K562 (cell line): ENCODE data around the gene PSD2. TPM values are rescaled to one million over a fixed set of nuclear protein-coding genes. Genes with fewer than 3 reads are reported as not detected.

ENCODE experiments used
- ATAC-seq: fragments of 200-7000 bp; cut with Tn5 transposase; 3 replicates; pipeline ENCODE4 v1.9.1; 2020; ENCODE audit warnings: moderate library complexity
- BruUV-seq: library from RNA; stranded (reverse); fragments of 400-500 nt; replicated peaks from 2 replicates; lab custom pipeline; 2021; lab: Mats Ljungman, UMichigan
- CTCF ChIA-PET: fragments of 300-600 bp; formaldehyde crosslinking; extraction: SDS; loops from one replicate; lab custom pipeline; 2021; ENCODE audit warnings: low intra/inter-chr PET ratio; lab: Yijun Ruan, JAX
- POLR2A ChIA-PET: fragments of 300-600, 350-650 bp; sonication (Branson Sonifier 250); formaldehyde crosslinking; extraction: SDS; loops from one replicate; lab custom pipeline; 2021; ENCODE audit warnings: antibody characterized with exemption, inconsistent platforms; lab: Yijun Ruan, JAX
- DNase-seq, 4 experiments: peaks; one replicate each; pipeline versions ENCODE4 v3.0.0 to v3.0.0-alpha.2; 2011 to 2018; ENCODE audit warnings: low spot score in 3 of 4, mixed read lengths in 3 of 4; ENCODE audit errors: extremely low read depth in 1 of 4
- FAIRE-seq: peaks from 2 replicates; lab custom pipeline; 2011; peaks lifted over from hg19 to GRCh38; lab: Jason Lieb, UNC
- H2AFZ ChIP-seq: 2 replicates; pipeline ENCODE4 v1.6.0; 2011; ENCODE audit warnings: low read depth, low read length, control low read depth, inconsistent platforms
- H3K27ac ChIP-seq: fragments of 200-600 bp; 3 replicates; pipeline ENCODE4 v1.8.0; 2011; ENCODE audit warnings: low read depth, mild to moderate bottlenecking, control low read depth, inconsistent platforms, low read length, moderate library complexity, mixed read lengths; ENCODE audit errors: extremely low read depth
- H3K27me3 ChIP-seq, 2 experiments: fragments of 300-600 bp in 1 of 2; 2 replicates in 1 of 2; 3 replicates in 1 of 2; pipeline versions ENCODE4 v1.6.0 to v1.8.0; 2011; ENCODE audit warnings: inconsistent platforms in 2 of 2, low read length in 2 of 2, mild to moderate bottlenecking in 1 of 2, mixed read lengths in 1 of 2, moderate library complexity in 1 of 2; ENCODE audit not compliant: control insufficient read depth in 2 of 2, insufficient read depth in 2 of 2
- H3K36me3 ChIP-seq: fragments of 300-600 bp; 3 replicates; pipeline ENCODE4 v1.8.0; 2011; ENCODE audit warnings: mild to moderate bottlenecking, low read length, inconsistent platforms; ENCODE audit not compliant: control insufficient read depth, insufficient read depth
- H3K4me1 ChIP-seq, 2 experiments: fragments of 200-600 bp in 1 of 2; replicated peaks in 1 of 2; 2 replicates in 1 of 2; 3 replicates in 1 of 2; pipeline versions ENCODE4 v1.5.1 to v1.8.0; 2011; ENCODE audit warnings: inconsistent platforms in 2 of 2, low read length in 2 of 2, mild to moderate bottlenecking in 1 of 2, mixed read lengths in 1 of 2, moderate library complexity in 1 of 2; ENCODE audit not compliant: control insufficient read depth in 2 of 2, insufficient read depth in 2 of 2
- H3K4me2 ChIP-seq: 2 replicates; pipeline ENCODE4 v1.6.1; 2011; ENCODE audit warnings: low read length, control low read depth, inconsistent platforms, mixed read lengths; ENCODE audit not compliant: insufficient read depth
- H3K4me3 ChIP-seq: fragments of 200-600 bp; sonication (generic), shearing (Covaris generic); 2 replicates; pipeline ENCODE4 v1.5.1; 2016; ENCODE audit warnings: control low read depth, inconsistent platforms
- H3K79me2 ChIP-seq: fragments of 200-600 bp; 3 replicates; pipeline ENCODE4 v1.8.0; 2011; ENCODE audit warnings: low read length, inconsistent platforms; ENCODE audit not compliant: control insufficient read depth, insufficient read depth
- H3K9ac ChIP-seq, 2 experiments: 2 replicates each; pipeline versions ENCODE4 v1.6.0 to v1.6.1; 2011; ENCODE audit warnings: low read depth in 2 of 2, low read length in 2 of 2, control low read depth in 1 of 2, inconsistent platforms in 1 of 2, mild to moderate bottlenecking in 1 of 2, mixed read lengths in 1 of 2; ENCODE audit not compliant: insufficient read depth in 1 of 2
- H3K9me1 ChIP-seq: one replicate; pipeline ENCODE4 v1.6.0; 2011; ENCODE audit warnings: inconsistent platforms, mild to moderate bottlenecking, low read length, moderate library complexity; ENCODE audit not compliant: control insufficient read depth, insufficient read depth
- H3K9me3 ChIP-seq: replicated peaks from 2 replicates; pipeline ENCODE4 v1.5.1; 2011; ENCODE audit warnings: low read depth, low read length, inconsistent platforms; ENCODE audit not compliant: control insufficient read depth, insufficient read depth
- H4K20me1 ChIP-seq: replicated peaks from 2 replicates; pipeline ENCODE4 v1.6.1; 2011; ENCODE audit warnings: low read length, inconsistent platforms, mixed read lengths; ENCODE audit not compliant: control insufficient read depth, insufficient read depth
- ATF7 ChIP-seq: fragments of 450-650 bp; IDR thresholded peaks from 2 replicates; pipeline ENCODE4 v1.7.1; 2014; ENCODE audit warnings: mild to moderate bottlenecking, moderate library complexity
- BRCA1 ChIP-seq, 2 experiments: fragments of 450-650 bp in 1 of 2; sonication (generic) in 1 of 2; formaldehyde crosslinking in 1 of 2; IDR thresholded peaks; 2 replicates each; pipeline versions ENCODE4 v1.5.0 to v1.6.1; 2017 to 2020; ENCODE audit warnings: mild to moderate bottlenecking in 1 of 2, missing genetic modification reagents in 1 of 2
- CHD4 ChIP-seq: fragments of 200-600 bp; sonication (generic); IDR thresholded peaks from 3 replicates; pipeline ENCODE4 v1.6.1; 2012; ENCODE audit warnings: low read depth, mild to moderate bottlenecking, mixed read lengths, low read length, inconsistent platforms; ENCODE audit not compliant: insufficient read depth, insufficient replicate concordance, poor library complexity, severe bottlenecking
- DIDO1 ChIP-seq: fragments of 450-650 bp; IDR thresholded peaks from 2 replicates; pipeline ENCODE4 v1.6.1; 2016; ENCODE audit warnings: low read depth, missing biosample characterization, missing genetic modification characterization
- GTF2A2 ChIP-seq: IDR thresholded peaks from 2 replicates; pipeline ENCODE4 v1.6.1; 2016; ENCODE audit warnings: mild to moderate bottlenecking, missing genetic modification characterization, missing compliant biosample characterization
- LEF1 ChIP-seq: fragments of 450-650 bp; IDR thresholded peaks from 2 replicates; pipeline ENCODE4 v1.6.1; 2016; ENCODE audit warnings: mild to moderate bottlenecking
- MAFG ChIP-seq: fragments of 450-650 bp; conservative IDR thresholded peaks from 2 replicates; pipeline ENCODE4 v1.6.1; 2016; ENCODE audit warnings: missing genetic modification characterization, missing compliant biosample characterization
- MCM5 ChIP-seq: fragments of 450-650 bp; IDR thresholded peaks from 2 replicates; pipeline ENCODE4 v1.6.1; 2016; ENCODE audit warnings: low read depth
- NEUROD1 ChIP-seq: fragments of 150-350 bp; IDR thresholded peaks from 2 replicates; pipeline ENCODE4 v1.6.1; 2014; ENCODE audit warnings: borderline replicate concordance, low read length, low read depth; ENCODE audit not compliant: partially characterized antibody
- NFIC ChIP-seq: fragments of 450-650 bp; IDR thresholded peaks from 2 replicates; pipeline ENCODE4 v1.6.1; 2017; ENCODE audit warnings: mild to moderate bottlenecking, inconsistent platforms
- NUFIP1 ChIP-seq: fragments of 450-650 bp; IDR thresholded peaks from 2 replicates; pipeline ENCODE4 v1.6.1; 2018; ENCODE audit not compliant: partially characterized antibody
- SIRT6 ChIP-seq: IDR thresholded peaks from one replicate; pipeline ENCODE4 v1.6.1; 2012; ENCODE audit warnings: low read depth, mild to moderate bottlenecking, control low read depth, inconsistent platforms, low read length, moderate library complexity
- ZNF431 ChIP-seq: sonication (generic); formaldehyde crosslinking; IDR thresholded peaks from 2 replicates; pipeline ENCODE4 v1.8.0; 2022; ENCODE audit warnings: mild to moderate bottlenecking, missing genetic modification reagents
- ZNF668 ChIP-seq: fragments of 250-450 bp; sonication (Bioruptor Pico); IDR thresholded peaks from 2 replicates; pipeline ENCODE4 v1.8.0; 2022; ENCODE audit warnings: mild to moderate bottlenecking, inconsistent platforms
- ZZZ3 ChIP-seq: fragments of 450-650 bp; IDR thresholded peaks from 2 replicates; pipeline ENCODE4 v1.6.1; 2016; ENCODE audit warnings: antibody characterized with exemption, mild to moderate bottlenecking, moderate library complexity
- WGBS: fragments of 100-300 bp; shearing (Covaris generic); methylation state at CpG from one replicate; pipeline ENCODE4 v1.1.6; 2016; ENCODE audit warnings: low coverage, mixed read lengths; ENCODE audit not compliant: insufficient coverage; ENCODE audit errors: missing lambda C conversion rate; 5-methylcytosine and 5-hydroxymethylcytosine counted together
- in situ Hi-C: fragments of 300-500 bp; cut with MboI; formaldehyde crosslinking; loops from 4 replicates; pipeline ENCODE4 v1.15.0; 2018; ENCODE audit warnings: inconsistent platforms, mixed read lengths
- intact Hi-C: fragments of 100-400 bp; cut with micrococcal nuclease; formaldehyde crosslinking; loops from 2 replicates; pipeline ENCODE4 v1.14.2; 2022
- polyA plus RNA-seq, 8 experiments: library from polyadenylated mRNA; depleted of rRNA in 4 of 8; stranded (reverse) in 5 of 8; unstranded in 3 of 8; fragments of >200 nt; fragmentation: Nextera tagmentation in 2 of 8; fragmentation: Illumina TruSeq in 1 of 8; extraction: Ambion mirVana in 2 of 8; extraction: Trizol in 1 of 8; gene quantifications; 2 replicates each; pipeline versions ENCODE4 v1.2.1 to v1.2.3, GENCODE V29; 2011 to 2014; ENCODE audit warnings: inconsistent platforms in 1 of 8, missing spikeins in 1 of 8
- total RNA-seq, 7 experiments: library from RNA; depleted of rRNA in 6 of 7; stranded (reverse); fragments of >200 nt in 6 of 7; fragmentation: Illumina TruSeq in 2 of 7; extraction: Trizol in 2 of 7; gene quantifications; 2 replicates each; pipeline versions ENCODE4 v1.2.1 to v1.2.3, GENCODE V29; 2011 to 2021; ENCODE audit warnings: low replicate concordance in 1 of 7
- TF ChIP-seq, protein P1 (sequence below): sonication (generic); formaldehyde crosslinking; IDR thresholded peaks from 2 replicates; pipeline ENCODE4 v1.9.0; 2022; ENCODE audit warnings: mild to moderate bottlenecking, missing genetic modification reagents
- TF ChIP-seq, protein P2 (sequence below): fragments of 250-450 bp; sonication (Bioruptor Pico); IDR thresholded peaks from 2 replicates; pipeline ENCODE4 v1.4.0; 2020; ENCODE audit warnings: borderline replicate concordance
- TF ChIP-seq, protein P3 (sequence below): sonication (generic); IDR thresholded peaks from 2 replicates; pipeline ENCODE4 v1.6.1; 2016
- TF ChIP-seq, protein P4 (sequence below): fragments of 250-450 bp; sonication (Bioruptor Pico); IDR thresholded peaks from 2 replicates; pipeline ENCODE4 v1.8.0; 2021; ENCODE audit warnings: borderline replicate concordance, mild to moderate bottlenecking, moderate library complexity; ENCODE audit not compliant: poor library complexity, severe bottlenecking

The PSD2 gene
- total and polyA plus RNA-seq, 9 of the 15 experiments (the other 6 are each of a cell fraction or from before 2014, with no cell fraction given): 0.01 to 0.09 (median 0.04) TPM; not detected in 4

DNA sequence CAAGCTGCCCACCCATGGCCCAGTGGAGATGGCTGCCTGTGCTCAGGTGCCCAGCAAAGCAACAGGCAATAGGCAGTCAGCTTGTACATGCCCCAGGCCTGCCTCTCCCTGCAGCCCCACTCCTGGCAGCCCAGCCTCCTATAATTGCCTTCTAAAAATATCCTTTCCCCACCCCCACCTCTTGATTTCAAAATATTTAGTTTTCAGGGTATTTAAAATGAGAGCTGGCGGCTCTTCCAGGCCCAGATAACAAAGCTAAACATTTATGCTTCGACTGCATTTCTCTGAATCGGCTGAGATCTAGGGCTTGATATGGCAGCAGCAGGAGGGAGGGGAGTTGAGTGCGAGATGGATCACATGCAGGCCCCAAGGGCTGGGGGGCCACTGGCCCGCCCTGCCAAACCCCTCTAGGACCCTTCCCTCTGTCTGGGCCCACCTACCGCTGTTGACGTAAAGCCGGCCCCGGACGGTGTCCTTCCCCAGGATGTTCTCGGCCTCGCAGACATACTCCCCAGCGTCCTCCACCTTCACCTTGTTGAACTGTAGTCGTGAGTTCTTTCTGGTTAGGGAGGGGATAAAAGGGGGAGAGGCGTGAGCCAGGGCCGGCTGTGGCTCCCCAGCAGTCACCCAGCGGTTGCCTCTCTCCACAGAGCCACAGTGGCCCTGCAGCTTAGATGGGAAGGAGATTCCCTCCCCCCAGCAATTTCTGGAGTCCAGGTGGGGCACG lies 85.0 kb downstream of the PSD2 start:
- Histone ChIP-seq H3K9ac (peak overlapping the region in 1 of 2 experiments; percentile 60; a peak in 2 of 4 replicates), H2AFZ (peak overlapping the region; percentile 61), H3K4me1 (peaks cover 10 to 23% of the 10 kb centered on the region in 2 experiments), H3K27me3 (peaks cover 0 to 31% of the 10 kb centered on the region in 2 experiments; a peak in 2 of 5 replicates), H3K79me2 (no peaks in the 10 kb centered on the region), H3K9me1 (no peaks in the 10 kb centered on the region), H3K4me2 (no peak overlapping the region), H3K9me3 (no peaks in the 10 kb centered on the region), H4K20me1 (no peaks in the 10 kb centered on the region), H3K27ac (no peak overlapping the region), H3K36me3 (no peaks in the 10 kb centered on the region), H3K4me3 (no peak overlapping the region)
- 7% methylated on average over 18 of the region's 18 CpGs for WGBS
- no TSS peak for BruUV-seq
- FAIRE-seq (no peak), DNase-seq (peak in 2 of 4 experiments; percentile 22 to 26), ATAC-seq (peak; percentile 68)
- intact Hi-C loops: no loop called here
- POLR2A ChIA-PET: interaction anchor here (0.6 to 1.1 kb wide), 6 partner anchors 8 to 264 kb away, joined by 3 to 6 read pairs (median 3); no protein-coding TSS in a partner anchor
- CTCF ChIA-PET: no interaction called here
- in situ Hi-C loops: no loop called here
- TF ChIP-seq DIDO1 (tag) (no peak), ZNF431 (CRISPR knock-in tag) (no peak), ATF7 (no peak), GTF2A2 (tag) (no peak), NUFIP1 (no peak), ZZZ3 (no peak), NFIC (no peak), LEF1 (no peak), MAFG (tag) (0 out of 2 replicates have a peak, but pooled peaks have one; percentile 43), SIRT6 (no peak), MCM5 (no peak), BRCA1 (IDR thresholded peaks at IDR 0.05) (no peak), BRCA1 (CRISPR knock-in tag; IDR thresholded peaks at IDR 0.05) (no peak), CHD4 (no peak), ZNF668 (no peak), NEUROD1 (no peak)
- TF ChIP-seq, protein P1, sequence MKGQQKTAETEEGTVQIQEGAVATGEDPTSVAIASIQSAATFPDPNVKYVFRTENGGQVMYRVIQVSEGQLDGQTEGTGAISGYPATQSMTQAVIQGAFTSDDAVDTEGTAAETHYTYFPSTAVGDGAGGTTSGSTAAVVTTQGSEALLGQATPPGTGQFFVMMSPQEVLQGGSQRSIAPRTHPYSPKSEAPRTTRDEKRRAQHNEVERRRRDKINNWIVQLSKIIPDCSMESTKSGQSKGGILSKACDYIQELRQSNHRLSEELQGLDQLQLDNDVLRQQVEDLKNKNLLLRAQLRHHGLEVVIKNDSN (CRISPR knock-in tag): no peak
- TF ChIP-seq, protein P2, sequence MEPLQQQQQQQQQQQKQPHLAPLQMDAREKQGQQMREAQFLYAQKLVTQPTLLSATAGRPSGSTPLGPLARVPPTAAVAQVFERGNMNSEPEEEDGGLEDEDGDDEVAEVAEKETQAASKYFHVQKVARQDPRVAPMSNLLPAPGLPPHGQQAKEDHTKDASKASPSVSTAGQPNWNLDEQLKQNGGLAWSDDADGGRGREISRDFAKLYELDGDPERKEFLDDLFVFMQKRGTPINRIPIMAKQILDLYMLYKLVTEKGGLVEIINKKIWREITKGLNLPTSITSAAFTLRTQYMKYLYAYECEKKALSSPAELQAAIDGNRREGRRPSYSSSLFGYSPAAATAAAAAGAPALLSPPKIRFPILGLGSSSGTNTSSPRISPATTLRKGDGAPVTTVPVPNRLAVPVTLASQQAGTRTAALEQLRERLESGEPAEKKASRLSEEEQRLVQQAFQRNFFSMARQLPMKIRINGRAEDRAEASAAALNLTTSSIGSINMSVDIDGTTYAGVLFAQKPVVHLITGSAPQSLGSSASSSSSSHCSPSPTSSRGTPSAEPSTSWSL (CRISPR knock-in tag): no peak
- TF ChIP-seq, protein P3, sequence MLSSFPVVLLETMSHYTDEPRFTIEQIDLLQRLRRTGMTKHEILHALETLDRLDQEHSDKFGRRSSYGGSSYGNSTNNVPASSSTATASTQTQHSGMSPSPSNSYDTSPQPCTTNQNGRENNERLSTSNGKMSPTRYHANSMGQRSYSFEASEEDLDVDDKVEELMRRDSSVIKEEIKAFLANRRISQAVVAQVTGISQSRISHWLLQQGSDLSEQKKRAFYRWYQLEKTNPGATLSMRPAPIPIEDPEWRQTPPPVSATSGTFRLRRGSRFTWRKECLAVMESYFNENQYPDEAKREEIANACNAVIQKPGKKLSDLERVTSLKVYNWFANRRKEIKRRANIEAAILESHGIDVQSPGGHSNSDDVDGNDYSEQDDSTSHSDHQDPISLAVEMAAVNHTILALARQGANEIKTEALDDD: no peak
- TF ChIP-seq, protein P4, sequence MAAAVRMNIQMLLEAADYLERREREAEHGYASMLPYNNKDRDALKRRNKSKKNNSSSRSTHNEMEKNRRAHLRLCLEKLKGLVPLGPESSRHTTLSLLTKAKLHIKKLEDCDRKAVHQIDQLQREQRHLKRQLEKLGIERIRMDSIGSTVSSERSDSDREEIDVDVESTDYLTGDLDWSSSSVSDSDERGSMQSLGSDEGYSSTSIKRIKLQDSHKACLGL (CRISPR knock-in tag): no peak
